IPS DF 4.7 (cell line): ENCODE results near the gene TTC6.

ENCODE experiments used
- DNase-seq: peaks from one replicate; pipeline ENCODE4 v3.0.0-alpha.2; 2013; ENCODE audit warnings: low spot score; ENCODE audit errors: extremely low read depth

The TTC6 gene

GRCh38 chr14:37623971-37624370 lies 28.5 kb downstream of the TTC6 start:
- no peak for DNase-seq

GRCh38 chr14:37625597-37626595 lies 30.5 kb downstream of the TTC6 start:
- DNase-seq, result no peak

- DNase-seq, result no peak
Measured at GRCh38 chr14:37637341-37637740, 41.9 kb downstream of the TTC6 start.

GRCh38 chr14:37638599-37638998 lies 43.2 kb downstream of the TTC6 start:
- DNase-seq, result no peak

GRCh38 chr14:37641117-37641516 lies 45.7 kb downstream of the TTC6 start:
- DNase-seq, result no peak

- DNase-seq, result no peak
Measured at GRCh38 chr14:37642125-37642524, 46.7 kb downstream of the TTC6 start.

GRCh38 chr14:37643701-37644100 lies 48.3 kb downstream of the TTC6 start:
- DNase-seq, result no peak
